Skeletal muscle tissue (tissue), 4 donors: ENCODE data around the gene PSMD1. TPM values are rescaled to one million over a fixed set of nuclear protein-coding genes. Genes with fewer than 3 reads are reported as not detected.
A peak's percentile ranks its signal among the peaks of the same experiment; 100 is the strongest.

ENCODE experiments used
- H3K27ac ChIP-seq: one replicate; pipeline ENCODE4 v1.7.0; 2013; ENCODE audit warnings: mild to moderate bottlenecking, low read depth, low read length, inconsistent platforms
- H3K27me3 ChIP-seq, 3 donors: one replicate each; pipeline ENCODE4 v1.7.0; 2013; ENCODE audit warnings: low read length in 3 of 3; ENCODE audit not compliant: control insufficient read depth in 3 of 3, insufficient read depth in 3 of 3
- H3K36me3 ChIP-seq, 3 donors: one replicate each; pipeline ENCODE4 v1.7.0; 2013; ENCODE audit warnings: low read length in 3 of 3; ENCODE audit not compliant: control insufficient read depth in 3 of 3, insufficient read depth in 3 of 3
- H3K4me1 ChIP-seq, 3 donors: one replicate each; pipeline ENCODE4 v1.7.0; 2013; ENCODE audit warnings: low read length in 3 of 3, mild to moderate bottlenecking in 3 of 3; ENCODE audit not compliant: control insufficient read depth in 3 of 3, insufficient read depth in 3 of 3
- H3K4me3 ChIP-seq, 3 donors: one replicate each; pipeline ENCODE4 v1.7.0; 2013; ENCODE audit warnings: low read length in 3 of 3
- H3K9ac ChIP-seq, 3 donors: one replicate each; pipeline ENCODE4 v1.7.0; 2013; ENCODE audit warnings: low read length in 3 of 3, mild to moderate bottlenecking in 3 of 3, moderate library complexity in 2 of 3, low read depth in 1 of 3
- H3K9me3 ChIP-seq, 3 donors: one replicate each; pipeline ENCODE4 v1.7.0; 2013; ENCODE audit warnings: low read length in 3 of 3; ENCODE audit not compliant: control insufficient read depth in 3 of 3
- total RNA-seq: library from RNA; depleted of rRNA; stranded (reverse); fragments of >200 nt; gene quantifications from one replicate; pipeline ENCODE4 v1.2.3, GENCODE V29; 2014
- donor health status: Osteomylitis.

The PSMD1 gene
- total RNA-seq, 1 donor from 2014 or later = 85.1 TPM

GRCh38 chr2:231161877-231162329, 105.2 kb downstream of the PSMD1 start:
- Histone ChIP-seq H3K36me3 (peaks cover 5 to 24% (median 22%) of the 10 kb centered on the region in 3 donors), H3K9me3 (no peaks in the 10 kb centered on the region), H3K4me1 (peaks cover 0 to 4% (median 3%) of the 10 kb centered on the region in 3 donors), H3K9ac (peak overlapping the region in 1 of 3 donors; percentile 43), H3K4me3 (no peak overlapping the region), H3K27ac (peak overlapping the region; percentile 62), H3K27me3 (no peaks in the 10 kb centered on the region)

GRCh38 chr2:231163011-231163410, 106.3 kb downstream of the PSMD1 start:
- H3K9ac ChIP-seq = no peak overlapping the region
- H3K36me3 ChIP-seq = peaks cover 10 to 32% (median 28%) of the 10 kb centered on the region in 3 donors
- H3K27ac ChIP-seq = peak overlapping the region; percentile 62
- no peaks in the 10 kb centered on the region for H3K9me3 ChIP-seq
- no peaks in the 10 kb centered on the region for H3K27me3 ChIP-seq
- H3K4me1 ChIP-seq = peaks cover 0 to 4% (median 3%) of the 10 kb centered on the region in 3 donors
- H3K4me3 ChIP-seq = no peak overlapping the region

- Histone ChIP-seq H3K27ac (peak overlapping the region; percentile 62), H3K9me3 (no peaks in the 10 kb centered on the region), H3K27me3 (no peaks in the 10 kb centered on the region), H3K36me3 (peaks cover 10 to 32% (median 28%) of the 10 kb centered on the region in 3 donors), H3K9ac (no peak overlapping the region), H3K4me1 (peaks cover 0 to 4% (median 3%) of the 10 kb centered on the region in 3 donors), H3K4me3 (no peak overlapping the region)
These were observed 106.9 kb downstream of the PSMD1 start for GRCh38 chr2:231163414-231164095.

- Histone ChIP-seq H3K27me3 (no peaks in the 10 kb centered on the region), H3K27ac (peak overlapping the region; percentile 26), H3K9me3 (no peaks in the 10 kb centered on the region), H3K9ac (no peak overlapping the region), H3K4me3 (no peak overlapping the region), H3K36me3 (peaks cover 13 to 44% (median 38%) of the 10 kb centered on the region in 3 donors), H3K4me1 (no peaks in the 10 kb centered on the region)
These were observed 111.2 kb downstream of the PSMD1 start for GRCh38 chr2:231167745-231168459.

GRCh38 chr2:231168460-231169139, 111.9 kb downstream of the PSMD1 start:
- peaks cover 15 to 42% (median 38%) of the 10 kb centered on the region in 3 donors for H3K36me3 ChIP-seq
- no peaks in the 10 kb centered on the region for H3K9me3 ChIP-seq
- H3K4me1 ChIP-seq = no peaks in the 10 kb centered on the region
- no peaks in the 10 kb centered on the region for H3K27me3 ChIP-seq
- no peak overlapping the region for H3K9ac ChIP-seq
- no peak overlapping the region for H3K4me3 ChIP-seq
- peak overlapping the region; percentile 26 for H3K27ac ChIP-seq

GRCh38 chr2:231169488-231169887, 112.8 kb downstream of the PSMD1 start:
- Histone ChIP-seq H3K9ac (no peak overlapping the region), H3K36me3 (peaks cover 15 to 42% (median 38%) of the 10 kb centered on the region in 3 donors), H3K27me3 (no peaks in the 10 kb centered on the region), H3K9me3 (no peaks in the 10 kb centered on the region), H3K4me1 (no peaks in the 10 kb centered on the region), H3K4me3 (no peak overlapping the region), H3K27ac (no peak overlapping the region)

GRCh38 chr2:231170055-231170454, 113.4 kb downstream of the PSMD1 start:
- no peak overlapping the region for H3K9ac ChIP-seq
- H3K27ac ChIP-seq = no peak overlapping the region
- H3K4me3 ChIP-seq = no peak overlapping the region
- peaks cover 15 to 42% (median 38%) of the 10 kb centered on the region in 3 donors for H3K36me3 ChIP-seq
- no peaks in the 10 kb centered on the region for H3K4me1 ChIP-seq
- no peaks in the 10 kb centered on the region for H3K9me3 ChIP-seq
- H3K27me3 ChIP-seq = no peaks in the 10 kb centered on the region

GRCh38 chr2:231172025-231172424, 115.4 kb downstream of the PSMD1 start:
- Histone ChIP-seq H3K9ac (no peak overlapping the region), H3K4me1 (no peaks in the 10 kb centered on the region), H3K27me3 (no peaks in the 10 kb centered on the region), H3K36me3 (peaks cover 9 to 27% (median 22%) of the 10 kb centered on the region in 3 donors), H3K27ac (no peak overlapping the region), H3K9me3 (no peaks in the 10 kb centered on the region), H3K4me3 (no peak overlapping the region)

- peaks cover 5 to 23% (median 7%) of the 10 kb centered on the region in 3 donors for H3K36me3 ChIP-seq
- H3K9me3 ChIP-seq = no peaks in the 10 kb centered on the region
- no peak overlapping the region for H3K27ac ChIP-seq
These were observed 117.6 kb downstream of the PSMD1 start for GRCh38 chr2:231174211-231174651.

More at GRCh38 chr2:231174211-231174651, 117.6 kb downstream of the PSMD1 start:
- Histone ChIP-seq H3K4me1 (no peaks in the 10 kb centered on the region), H3K4me3 (no peak overlapping the region), H3K27me3 (no peaks in the 10 kb centered on the region), H3K9ac (no peak overlapping the region)
